Esophagus squamous epithelium (tissue), 5 donors: ENCODE data around the gene ZMIZ1. TPM values are rescaled to one million over a fixed set of nuclear protein-coding genes. Genes with fewer than 3 reads are reported as not detected.

Source experiments
- DNase-seq: peaks from one replicate; lab custom pipeline; 2025; lab: John Stamatoyannopoulos, UW
- H3K27ac ChIP-seq, 4 donors: fragments of 200-600 bp; sonication (generic); one replicate each; pipeline ENCODE4 v1.5.1; 2016 to 2019; ENCODE audit warnings: mild to moderate bottlenecking in 1 of 4
- H3K27me3 ChIP-seq, 4 donors: fragments of 200-600 bp; sonication (generic); 1 replicate in 3 of 4; 2 replicates in 1 of 4; pipeline versions ENCODE4 v1.5.1 to v1.6.0; 2017 to 2021; ENCODE audit warnings: antibody characterized with exemption in 1 of 4
- H3K36me3 ChIP-seq, 3 donors: fragments of 200-600 bp; sonication (generic); one replicate each; pipeline ENCODE4 v1.5.1; 2016 to 2019
- H3K4me1 ChIP-seq, 3 donors: fragments of 200-600 bp; sonication (generic); one replicate each; pipeline ENCODE4 v1.5.1; 2017 to 2019
- H3K4me3 ChIP-seq, 4 donors: fragments of 200-600 bp; sonication (generic); 1 replicate in 3 of 4; 2 replicates in 1 of 4; pipeline ENCODE4 v1.5.1; 2016 to 2019; ENCODE audit warnings: mild to moderate bottlenecking in 2 of 4, moderate library complexity in 1 of 4
- H3K9me3 ChIP-seq, 3 donors: fragments of 200-600 bp; sonication (generic); one replicate each; pipeline ENCODE4 v1.5.1; 2016 to 2019
- CTCF ChIP-seq, 6 experiments: fragments of 450-650 bp in 4 of 6; fragments of 200-600 bp in 2 of 6; sonication (generic) in 2 of 6; IDR thresholded peaks; one replicate each; pipeline ENCODE4 v1.5.1; 2016 to 2019; ENCODE audit warnings: antibody characterized with exemption in 6 of 6, mild to moderate bottlenecking in 4 of 6, moderate library complexity in 4 of 6
- POLR2A ChIP-seq, 4 donors: fragments of 450-650 bp; IDR thresholded peaks; one replicate each; pipeline ENCODE4 v1.6.1; 2017; ENCODE audit warnings: antibody characterized with exemption in 4 of 4, mild to moderate bottlenecking in 4 of 4, moderate library complexity in 3 of 4
- WGBS, 2 donors: methylation state at CpG; one replicate each; pipeline ENCODE4 v1.1.5; 2018; 5-methylcytosine and 5-hydroxymethylcytosine counted together
- intact Hi-C: fragments of 100-400 bp; cut with DNase I; formaldehyde crosslinking; loops from one replicate; pipeline ENCODE4 v1.15.0; 2022
- total RNA-seq, 4 donors: library from RNA; depleted of rRNA; stranded (reverse); fragments of >200 nt; gene quantifications; one replicate each; pipeline ENCODE4 v1.1.0, GENCODE V29; 2016
- donor health status: DM: yes; HTN: yes; CAD: no.

ZMIZ1 gene
- total RNA-seq, 4 donors from 2014 or later, result 28.2 to 79.5 (median 40.4) TPM

GRCh38 chr10:79070081-79070605 is 1.4 kb downstream of the ZMIZ1 start:
- H3K4me3 ChIP-seq, result peak overlapping the region; percentile 84 to 96 (median 86)
- TF ChIP-seq POLR2A (IDR thresholded peaks at IDR 0.05) (no peak), CTCF (IDR thresholded peaks at IDR 0.05) (no peak)
- H3K9me3 ChIP-seq, result no peaks in the 10 kb centered on the region
- WGBS, 2 donors, result 0% methylated on average over 2 of the region's 55 CpGs; no CpG with 5 or more reads in 1 of the 2 donors
- H3K27me3 ChIP-seq, result no peaks in the 10 kb centered on the region
- H3K4me1 ChIP-seq, result peaks cover 47 to 67% (median 51%) of the 10 kb centered on the region in 3 donors
- no peak for DNase-seq
- H3K36me3 ChIP-seq, result no peaks in the 10 kb centered on the region
- intact Hi-C loops, result no loop called here
- peak overlapping the region; percentile 97 to 100 (median 98) for H3K27ac ChIP-seq

GRCh38 chr10:79070606-79071395 is 2.0 kb downstream of the ZMIZ1 start:
- intact Hi-C loops, result no loop called here
- Histone ChIP-seq H3K27ac (peak overlapping the region; percentile 97 to 100 (median 98)), H3K27me3 (no peaks in the 10 kb centered on the region), H3K4me1 (peaks cover 53 to 74% (median 58%) of the 10 kb centered on the region in 3 donors), H3K4me3 (peak overlapping the region; percentile 84 to 96 (median 86)), H3K9me3 (no peaks in the 10 kb centered on the region), H3K36me3 (no peaks in the 10 kb centered on the region)
- TF ChIP-seq CTCF (IDR thresholded peaks at IDR 0.05), result peak in 1 of 6 experiments; percentile 7
- peak in 3 of 4 donors; percentile 57 to 63 (median 60) for TF ChIP-seq POLR2A (IDR thresholded peaks at IDR 0.05)
- WGBS, 2 donors, result 0 to 7% methylated on average over 3 to 6 of the region's 32 CpGs
- DNase-seq, result peak; percentile 53

DNA sequence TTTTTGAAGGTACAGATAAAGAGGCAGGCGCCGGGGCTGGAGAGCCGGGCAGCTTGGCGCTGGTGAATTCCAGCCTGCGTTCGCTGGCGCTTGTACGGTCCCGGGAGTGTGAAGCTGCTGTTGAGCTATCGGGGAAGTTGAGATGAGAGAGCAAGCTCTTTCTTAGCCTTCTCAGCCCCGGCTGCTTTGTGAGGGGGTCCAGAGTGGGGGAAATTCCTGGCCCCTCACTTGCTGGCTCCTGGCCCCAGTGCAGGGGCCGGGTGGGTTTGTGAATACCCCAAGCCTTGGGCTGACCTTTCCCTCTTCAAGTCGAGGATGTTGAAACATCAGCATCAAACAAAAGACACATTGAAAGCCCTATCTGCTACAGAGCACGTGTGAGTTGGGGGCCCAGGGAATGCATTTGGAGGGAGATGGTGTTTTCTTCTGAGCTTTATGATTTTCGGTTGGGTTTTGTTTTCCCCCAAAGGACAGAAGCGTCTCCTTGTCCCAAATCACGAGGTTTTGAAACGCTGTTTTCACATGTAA is 2.7 kb downstream of the ZMIZ1 start:
- WGBS, 2 donors, result 4 to 13% methylated on average over 10 to 14 of the region's 18 CpGs
- intact Hi-C loops, result no loop called here
- H3K4me3 ChIP-seq, result peak overlapping the region; percentile 84 to 96 (median 86)
- TF ChIP-seq POLR2A (IDR thresholded peaks at IDR 0.05), result peak in 2 of 4 donors; percentile 4 to 30
- no peak for TF ChIP-seq CTCF (IDR thresholded peaks at IDR 0.05)
- H3K9me3 ChIP-seq, result no peaks in the 10 kb centered on the region
- no peak for DNase-seq
- peak overlapping the region; percentile 97 to 100 (median 98) for H3K27ac ChIP-seq
- no peaks in the 10 kb centered on the region for H3K27me3 ChIP-seq
- no peaks in the 10 kb centered on the region for H3K36me3 ChIP-seq
- H3K4me1 ChIP-seq, result peaks cover 58 to 74% (median 63%) of the 10 kb centered on the region in 3 donors

- H3K9me3 ChIP-seq, result no peaks in the 10 kb centered on the region
- DNase-seq, result no peak
- H3K27me3 ChIP-seq, result no peaks in the 10 kb centered on the region
- intact Hi-C loops, result no loop called here
- TF ChIP-seq CTCF (IDR thresholded peaks at IDR 0.05), result no peak
- TF ChIP-seq POLR2A (IDR thresholded peaks at IDR 0.05), result no peak
- peak overlapping the region; percentile 84 to 96 (median 86) for H3K4me3 ChIP-seq
- 52 to 65% methylated on average over 8 of the region's 8 CpGs for WGBS, 2 donors
- no peaks in the 10 kb centered on the region for H3K36me3 ChIP-seq
- peaks cover 58 to 74% (median 60%) of the 10 kb centered on the region in 3 donors for H3K4me1 ChIP-seq
- H3K27ac ChIP-seq, result peak overlapping the region; percentile 97 to 100 (median 98)
These were observed 3.3 kb downstream of the ZMIZ1 start for GRCh38 chr10:79072041-79072441.
